HG03469 (cell line): Measurements from ENCODE around the gene SLC44A4.
"Not testable (repeated sequence)": the region's sequence is repeated elsewhere in the genome, so short reads cannot be mapped to it uniquely, and the experiment has no call there.

Source experiments
- ATAC-seq: cut with Tn5 transposase; IDR thresholded peaks from one replicate; pipeline ENCODE4 v1.9.1; 2021; ENCODE audit warnings: mild to moderate bottlenecking, moderate library complexity, moderate number of reproducible peaks; ENCODE audit not compliant: unreplicated experiment

SLC44A4 gene

GRCh38 chr6:31880616-31881015 is 1.8 kb upstream of the SLC44A4 start:
- no peak for ATAC-seq

- ATAC-seq: no peak
Measured at GRCh38 chr6:31879901-31880300, 1.1 kb upstream of the SLC44A4 start.

GRCh38 chr6:31879143-31879542 is 346 bp upstream of the SLC44A4 start:
- ATAC-seq: no peak

- no peak for ATAC-seq
Measured at GRCh38 chr6:31878222-31878621, 575 bp downstream of the SLC44A4 start.

GRCh38 chr6:31877651-31878161 is 1.1 kb downstream of the SLC44A4 start:
- ATAC-seq: no peak

- ATAC-seq: no peak
Measured at GRCh38 chr6:31877125-31877650, 1.6 kb downstream of the SLC44A4 start.

- ATAC-seq: no peak
Measured at GRCh38 chr6:31876357-31876756, 2.4 kb downstream of the SLC44A4 start.

- ATAC-seq: no peak
Measured at GRCh38 chr6:31875877-31876276, 2.9 kb downstream of the SLC44A4 start.

GRCh38 chr6:31874836-31875572 is 3.8 kb downstream of the SLC44A4 start:
- ATAC-seq: no peak

- no peak for ATAC-seq
Measured at GRCh38 chr6:31874084-31874670, 4.6 kb downstream of the SLC44A4 start.

- no peak for ATAC-seq
Measured at GRCh38 chr6:31871046-31871659, 7.6 kb downstream of the SLC44A4 start.

GRCh38 chr6:31870385-31870921 is 8.3 kb downstream of the SLC44A4 start:
- ATAC-seq: no peak

GRCh38 chr6:31869343-31869742 is 9.5 kb downstream of the SLC44A4 start:
- ATAC-seq: no peak

- ATAC-seq: not testable (repeated sequence)
Measured at GRCh38 chr6:31868658-31868971, 10.2 kb downstream of the SLC44A4 start.

GRCh38 chr6:31865205-31866118 is 13.3 kb downstream of the SLC44A4 start:
- no peak for ATAC-seq

- no peak for ATAC-seq
Measured at GRCh38 chr6:31864818-31865204, 14.0 kb downstream of the SLC44A4 start.

- ATAC-seq: not testable (repeated sequence)
Measured at GRCh38 chr6:31864123-31864562, 14.7 kb downstream of the SLC44A4 start.

- ATAC-seq: peak; percentile 83
Measured at GRCh38 chr6:31862344-31863235, 16.2 kb downstream of the SLC44A4 start, which contains the start of gene NEU1. Gene NEU1 (minus strand): TSS chr6:31862821. CDS start chr6:31862776, 45 bp downstream.

GRCh38 chr6:31861919-31862343 is 16.9 kb downstream of the SLC44A4 start:
- ATAC-seq: no peak
